ENCODE measurements around the gene AHSP.
"Not testable (repeated sequence)": the region's sequence is repeated elsewhere in the genome, so short reads cannot be mapped to it uniquely, and the experiment has no call there.

The AHSP gene

GRCh38 chr16:31501226-31501965, 26.3 kb upstream of the AHSP start:
- no peak for DNase-seq

DNA sequence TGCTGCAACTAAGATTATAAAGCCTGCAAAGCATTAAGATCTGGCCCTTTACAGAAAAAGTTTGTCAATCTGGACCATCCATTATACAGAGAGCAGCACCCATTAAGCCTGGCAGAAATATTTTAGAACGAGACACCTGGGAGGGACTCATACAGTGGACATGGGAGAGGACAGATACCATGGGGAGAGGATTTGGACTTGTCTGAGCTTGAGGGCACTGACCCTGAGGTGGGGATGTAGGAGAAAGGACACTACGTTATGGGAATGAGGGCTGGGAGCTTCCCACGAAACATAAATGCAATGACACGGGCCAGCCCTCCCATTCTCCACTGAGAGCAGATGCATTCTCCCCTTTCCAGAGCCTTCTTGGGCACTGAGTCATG, 25.7 kb upstream of the AHSP start:
- no peak for DNase-seq

DNA sequence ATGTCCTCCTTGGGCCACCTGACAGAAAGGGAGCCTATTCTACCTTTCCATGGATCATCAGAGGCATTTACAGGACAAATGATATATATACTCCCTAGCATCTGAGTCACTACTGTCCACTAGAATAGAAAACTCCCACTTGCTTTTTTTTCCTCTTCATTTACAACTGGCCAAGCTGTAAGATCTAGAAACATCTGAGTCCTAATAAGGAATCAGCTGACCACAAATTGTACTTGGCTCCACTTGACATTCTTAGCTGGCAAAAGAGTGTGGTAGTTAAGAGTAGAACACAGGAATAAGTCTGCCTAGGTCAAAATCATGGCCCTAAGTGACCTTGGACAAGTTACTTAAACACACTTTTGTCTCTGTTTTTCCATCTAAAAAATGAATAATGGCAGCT, 24.7 kb upstream of the AHSP start:
- DNase-seq, result no peak

DNA sequence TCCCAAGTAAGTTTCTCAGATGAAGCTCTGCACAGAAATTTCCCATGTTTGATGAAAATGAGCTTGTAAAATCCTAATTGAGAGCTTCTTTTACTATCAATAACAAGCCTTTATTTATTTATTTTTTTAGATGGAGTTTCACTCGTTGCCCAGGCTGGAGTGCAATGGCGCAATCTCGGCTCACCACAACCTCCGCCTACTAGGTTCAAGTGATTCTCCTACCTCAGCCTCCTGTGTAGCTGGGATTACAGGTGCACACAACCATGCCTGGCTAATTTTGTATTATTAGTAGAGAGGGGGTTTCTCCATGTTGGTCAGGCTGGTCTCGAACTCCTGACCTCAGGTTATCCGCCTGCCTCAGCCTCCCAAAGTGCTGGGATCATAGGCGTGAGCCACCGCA, 24.1 kb upstream of the AHSP start:
- not testable (repeated sequence) for DNase-seq

DNA sequence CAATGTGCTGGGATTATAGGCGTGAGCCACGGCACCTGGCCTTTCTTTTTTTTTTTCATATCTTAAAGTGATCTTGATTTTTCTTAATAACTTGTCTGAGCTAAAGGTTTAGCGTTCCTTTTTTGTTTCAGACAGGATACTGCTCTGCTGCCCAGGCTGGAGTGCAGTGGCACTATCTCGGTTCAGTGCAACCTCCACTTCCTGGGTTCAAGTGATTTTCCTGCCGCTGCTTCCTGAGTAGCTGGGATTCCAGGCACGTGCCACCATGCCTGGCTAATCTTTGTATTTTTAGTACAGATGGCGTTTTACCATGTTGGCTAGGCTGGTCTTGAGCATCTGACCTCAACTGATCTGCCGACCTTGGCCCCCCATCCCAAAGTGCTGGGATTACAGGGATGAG, 23.5 kb upstream of the AHSP start:
- DNase-seq, result no peak

DNA sequence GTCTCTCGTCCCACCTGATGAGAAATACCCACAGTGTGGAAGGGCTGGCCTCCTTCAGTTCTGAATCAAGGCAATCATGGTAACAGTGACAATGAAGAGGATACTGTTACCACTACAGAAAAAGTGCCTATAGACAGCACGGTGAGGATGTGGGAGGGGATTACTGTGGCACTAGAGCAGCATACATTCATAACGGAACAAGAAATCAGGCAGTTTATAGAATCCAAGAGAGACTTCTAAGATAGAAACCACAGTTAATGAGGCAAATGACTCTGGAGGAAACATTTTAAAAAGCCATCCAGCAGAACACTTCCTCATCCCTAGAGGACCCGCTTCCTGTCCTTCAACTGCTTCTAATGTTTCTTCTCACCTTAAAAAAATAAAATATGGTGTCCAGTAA, 22.2 kb upstream of the AHSP start:
- no peak for DNase-seq

GRCh38 chr16:31507617-31507928, 20.1 kb upstream of the AHSP start:
- no peak for DNase-seq

DNA sequence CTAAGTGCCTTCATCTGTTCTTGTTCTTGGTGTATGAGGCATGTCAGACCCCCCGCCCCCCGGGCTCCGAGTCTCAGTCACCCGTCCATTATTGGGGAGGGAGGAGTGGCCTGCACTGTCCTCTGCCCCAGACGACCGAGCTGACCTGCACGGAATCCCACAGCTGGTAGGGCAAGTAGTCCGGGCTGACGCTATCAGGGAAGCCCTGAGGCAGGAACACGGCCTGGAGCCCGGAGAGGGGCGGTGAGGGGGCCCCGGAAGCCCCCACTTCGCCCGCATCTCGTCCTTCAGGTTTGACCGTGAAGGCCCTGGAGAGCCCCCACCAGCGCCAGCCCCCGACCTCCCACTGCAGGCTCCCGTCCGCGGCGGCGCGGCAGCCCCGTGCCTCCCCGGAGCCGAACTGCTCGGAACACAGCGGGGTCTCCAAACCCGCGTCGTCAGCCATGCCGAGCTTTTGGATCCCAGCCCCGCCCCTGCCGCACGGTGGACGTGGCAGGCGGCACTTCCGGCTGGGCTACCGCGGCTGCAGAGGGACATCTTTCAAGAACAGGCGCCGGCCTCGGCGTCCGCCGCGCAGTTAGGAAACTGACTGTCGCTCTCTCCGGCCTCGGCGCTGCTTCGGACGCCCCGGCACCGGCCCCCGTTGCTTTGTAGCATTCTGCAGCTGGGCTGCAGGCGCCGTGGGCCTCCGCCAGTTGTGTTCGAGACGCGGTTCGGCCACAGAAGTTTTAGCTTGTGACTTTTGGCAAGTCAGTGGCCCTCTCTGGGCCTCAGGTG, 19.6 kb upstream of the AHSP start, which contains the start of gene RUSF1:
RUSF1 (minus strand) TSS at position 463 of the 777 bp plus-strand sequence; CDS start at position 445, 18 bp downstream.
- peak; percentile 90 for DNase-seq

DNA sequence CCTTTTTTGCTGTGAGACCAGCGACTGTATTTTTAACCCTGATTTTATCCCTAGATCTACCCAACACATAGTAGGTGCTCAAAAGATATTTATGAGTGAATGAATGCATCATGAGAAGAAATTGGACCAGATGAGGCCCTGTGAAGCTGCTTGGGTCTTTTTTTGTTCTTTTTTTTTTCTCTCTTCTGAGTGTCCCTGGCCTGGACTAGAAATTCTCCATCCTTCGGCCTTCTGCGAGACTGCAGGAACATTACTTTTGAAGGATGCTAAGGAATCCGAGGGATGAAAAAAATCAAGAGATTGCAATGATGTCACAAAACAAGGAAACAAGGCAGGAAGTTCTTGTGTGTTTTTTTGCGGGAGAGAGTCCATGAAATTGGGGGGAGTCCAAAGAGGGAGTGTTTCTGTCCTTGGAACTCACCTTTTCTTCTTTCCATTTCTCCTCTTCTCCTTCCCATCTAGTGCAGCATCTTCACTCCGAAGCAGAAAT, 18.9 kb upstream of the AHSP start:
- peak; percentile 33 for DNase-seq

GRCh38 chr16:31513126-31513525, 14.6 kb upstream of the AHSP start:
- no peak for DNase-seq

DNA sequence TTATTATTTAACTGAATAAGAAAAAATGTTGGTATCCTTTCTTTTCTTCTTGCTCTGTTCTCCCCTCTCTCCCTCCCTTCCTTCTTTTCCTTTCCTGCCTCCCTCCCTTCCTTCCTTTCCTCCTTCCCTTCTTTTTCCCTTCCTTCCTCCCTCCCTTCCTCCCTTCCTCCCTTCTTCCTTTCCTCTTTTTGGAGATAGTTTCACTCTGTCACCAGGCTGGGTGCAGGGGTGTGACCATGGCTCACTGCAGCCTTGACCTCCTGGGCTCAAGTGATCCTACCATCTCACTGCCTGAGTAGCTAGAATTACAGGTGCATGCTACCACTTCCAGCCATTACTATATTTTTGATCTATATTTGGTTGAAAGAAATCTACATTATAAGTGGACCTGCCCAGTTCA, 13.8 kb upstream of the AHSP start:
- DNase-seq, result no peak

DNA sequence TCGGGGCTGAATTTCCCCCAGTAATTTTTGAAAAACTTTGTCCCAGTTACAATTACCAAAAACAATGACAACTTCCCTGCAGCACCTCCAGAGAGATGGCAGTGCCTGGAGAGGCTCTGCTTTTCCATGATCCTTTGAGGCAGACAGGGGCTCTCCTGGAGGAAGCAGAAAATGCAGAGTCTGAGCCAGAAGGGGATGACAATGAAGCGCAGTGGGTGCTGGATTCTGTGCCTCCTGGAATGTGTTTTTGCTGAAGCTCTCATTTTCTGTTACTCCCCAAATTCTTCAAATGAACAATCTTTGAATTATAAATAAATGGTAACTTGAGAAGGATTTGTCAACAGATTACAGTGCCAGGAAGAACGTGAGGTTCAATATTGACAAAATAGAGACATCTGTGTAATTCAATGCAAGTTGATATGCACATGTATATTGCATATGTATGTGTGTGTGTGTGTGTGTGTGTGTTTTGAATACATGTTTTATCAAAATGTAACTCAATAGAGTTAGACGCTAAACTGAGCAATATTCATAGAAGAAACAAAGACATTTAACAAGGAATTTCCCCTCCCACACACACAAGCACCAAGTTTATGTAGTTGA, 9.8 kb upstream of the AHSP start:
- DNase-seq, result no peak

GRCh38 chr16:31519759-31520431, 7.8 kb upstream of the AHSP start:
- no peak for DNase-seq

DNA sequence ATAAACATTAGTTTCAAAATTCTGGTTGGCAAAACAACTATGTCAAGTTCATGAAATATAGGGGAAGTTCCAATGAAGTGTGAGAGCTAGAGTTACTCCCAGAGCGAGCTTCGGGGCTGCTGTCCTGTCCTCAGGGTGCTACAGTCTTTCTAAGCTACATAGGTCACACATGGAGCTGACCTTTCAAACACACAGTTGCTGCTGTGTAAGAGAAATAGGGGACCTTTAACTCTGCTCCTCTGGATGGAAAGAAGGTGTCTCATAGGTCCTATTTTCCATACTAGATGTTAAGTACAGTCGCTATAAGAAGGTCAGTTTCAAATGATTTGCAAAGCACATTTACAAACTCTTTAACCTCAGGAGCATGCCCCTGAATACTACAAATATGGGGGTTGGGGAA, 6.3 kb upstream of the AHSP start:
- DNase-seq, result no peak

DNA sequence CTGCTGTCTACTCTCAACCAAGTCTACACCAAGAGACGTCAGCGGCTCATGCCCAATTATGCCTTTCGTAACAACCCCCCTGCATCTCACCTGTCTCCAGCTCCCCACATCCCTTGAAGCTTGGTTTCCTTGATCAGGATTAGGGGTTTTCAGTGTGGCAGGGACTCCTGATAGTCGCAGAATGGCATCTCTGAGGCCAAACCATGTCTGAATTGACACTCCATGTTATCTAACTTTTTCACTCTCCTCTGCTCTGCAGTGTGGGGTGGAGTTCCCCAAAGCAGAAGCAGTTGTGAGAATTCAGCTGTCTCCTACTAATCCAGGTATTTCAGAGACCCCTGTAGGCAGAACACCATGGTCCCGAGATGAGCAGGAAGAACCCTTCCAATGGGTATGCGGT, 5.6 kb upstream of the AHSP start:
- no peak for DNase-seq

- DNase-seq, result not testable (repeated sequence)
Measured at GRCh38 chr16:31523768-31524167, 3.9 kb upstream of the AHSP start.

- no peak for DNase-seq
Measured at GRCh38 chr16:31525113-31525512, 2.6 kb upstream of the AHSP start.

DNA sequence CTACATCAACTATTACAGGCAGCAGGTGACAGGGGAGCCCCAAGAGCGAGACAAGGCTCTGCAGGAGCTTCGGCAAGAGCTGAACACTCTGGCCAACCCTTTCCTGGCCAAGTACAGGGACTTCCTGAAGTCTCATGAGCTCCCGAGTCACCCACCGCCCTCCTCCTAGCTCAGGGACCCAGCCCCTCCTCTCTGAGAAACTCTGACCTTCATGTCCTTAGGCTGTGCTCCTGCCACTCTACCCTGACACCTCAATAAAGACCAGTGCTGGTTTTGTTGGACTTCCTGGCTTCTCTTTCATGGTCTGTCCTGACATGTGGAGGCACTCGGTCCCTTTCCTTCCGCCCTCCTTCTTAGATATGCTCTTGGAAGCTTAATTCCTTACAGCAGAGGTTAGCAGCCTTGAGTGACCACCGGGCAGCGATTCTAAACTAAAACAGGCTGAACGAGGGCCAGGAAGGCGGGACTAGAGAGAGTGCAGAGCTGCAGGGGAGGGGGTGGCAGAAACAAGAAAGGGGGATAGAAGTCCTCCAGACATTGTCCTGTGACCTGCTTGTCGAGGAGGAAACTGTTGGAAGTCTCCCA, 915 bp downstream of the AHSP start:
- no peak for DNase-seq

- no peak for DNase-seq
Measured at GRCh38 chr16:31529108-31529936, 1.6 kb downstream of the AHSP start.

- no peak for DNase-seq
Measured at GRCh38 chr16:31529937-31530312, 2.2 kb downstream of the AHSP start.

- DNase-seq, result no peak
Measured at GRCh38 chr16:31530405-31530804, 2.7 kb downstream of the AHSP start.

GRCh38 chr16:31531096-31531495, 3.4 kb downstream of the AHSP start:
- DNase-seq, result no peak

Data from DMS53 (cell line).